ENCODE data around the gene RPRD2.
"Not testable (repeated sequence)": the region's sequence is repeated elsewhere in the genome, so short reads cannot be mapped to it uniquely, and the experiment has no call there.

The RPRD2 gene

DNA sequence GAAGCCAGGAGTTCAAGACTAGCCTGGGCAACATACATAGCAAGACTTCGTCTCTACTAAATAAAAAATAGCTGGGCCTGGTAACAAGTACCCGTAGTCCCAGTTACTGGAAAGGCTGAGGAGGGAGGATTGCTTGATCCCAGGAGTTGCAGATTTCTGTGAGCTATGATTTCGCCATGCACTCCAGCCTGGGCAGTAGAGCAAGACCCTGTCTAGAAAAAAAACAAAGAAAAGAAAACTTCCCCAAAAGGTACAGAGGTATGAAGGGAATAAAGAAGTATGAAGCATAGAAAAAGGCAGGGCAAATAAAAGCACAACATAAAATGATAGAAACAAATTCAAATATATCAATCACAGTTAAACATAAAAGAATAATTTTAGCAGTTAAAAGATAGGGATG lies 28.7 kb downstream of the RPRD2 start:
- Histone ChIP-seq H3K27me3 (replicated peaks; ENCODE audit: control insufficient read depth, insufficient read depth, low read length) (no peaks in the 10 kb centered on the region), H3K36me3 (ENCODE audit: control insufficient read depth, insufficient read depth, low read length) (no peaks in the 10 kb centered on the region), H3K4me3 (replicated peaks; ENCODE audit: low read depth, low read length) (no peak overlapping the region)
- TF ChIP-seq, protein P1, sequence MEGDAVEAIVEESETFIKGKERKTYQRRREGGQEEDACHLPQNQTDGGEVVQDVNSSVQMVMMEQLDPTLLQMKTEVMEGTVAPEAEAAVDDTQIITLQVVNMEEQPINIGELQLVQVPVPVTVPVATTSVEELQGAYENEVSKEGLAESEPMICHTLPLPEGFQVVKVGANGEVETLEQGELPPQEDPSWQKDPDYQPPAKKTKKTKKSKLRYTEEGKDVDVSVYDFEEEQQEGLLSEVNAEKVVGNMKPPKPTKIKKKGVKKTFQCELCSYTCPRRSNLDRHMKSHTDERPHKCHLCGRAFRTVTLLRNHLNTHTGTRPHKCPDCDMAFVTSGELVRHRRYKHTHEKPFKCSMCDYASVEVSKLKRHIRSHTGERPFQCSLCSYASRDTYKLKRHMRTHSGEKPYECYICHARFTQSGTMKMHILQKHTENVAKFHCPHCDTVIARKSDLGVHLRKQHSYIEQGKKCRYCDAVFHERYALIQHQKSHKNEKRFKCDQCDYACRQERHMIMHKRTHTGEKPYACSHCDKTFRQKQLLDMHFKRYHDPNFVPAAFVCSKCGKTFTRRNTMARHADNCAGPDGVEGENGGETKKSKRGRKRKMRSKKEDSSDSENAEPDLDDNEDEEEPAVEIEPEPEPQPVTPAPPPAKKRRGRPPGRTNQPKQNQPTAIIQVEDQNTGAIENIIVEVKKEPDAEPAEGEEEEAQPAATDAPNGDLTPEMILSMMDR (IDR thresholded peaks at IDR 0.05; ENCODE audit: insufficient read depth, low read length, poor library complexity, severe bottlenecking) = no peak
- DNase-seq (ENCODE audit: extremely low read depth, insufficient read length) = no peak

DNA sequence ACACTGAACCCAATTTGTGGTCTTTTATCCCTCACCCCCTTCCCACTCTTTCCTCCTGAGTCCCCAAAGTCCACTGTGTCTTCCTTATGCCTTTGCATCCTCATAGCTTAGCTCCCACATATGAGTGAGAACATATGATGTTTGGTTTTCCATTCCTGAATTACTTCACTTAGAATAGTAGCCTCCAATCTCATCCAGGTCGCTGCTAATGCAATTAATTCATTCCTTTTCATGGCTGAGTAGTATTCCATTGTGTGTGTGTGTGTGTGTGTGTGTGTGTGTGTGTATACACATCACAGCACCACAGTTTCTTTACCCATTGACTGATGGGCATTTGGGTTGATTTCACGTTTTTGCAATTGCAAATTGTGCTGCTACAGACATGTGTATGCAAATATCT lies 31.2 kb downstream of the RPRD2 start:
- H3K27me3 ChIP-seq (replicated peaks; ENCODE audit: control insufficient read depth, insufficient read depth, low read length); H3K36me3 ChIP-seq (ENCODE audit: control insufficient read depth, insufficient read depth, low read length); DNase-seq (ENCODE audit: extremely low read depth, insufficient read length); H3K4me3 ChIP-seq (replicated peaks; ENCODE audit: low read depth, low read length): not testable (repeated sequence)

DNA sequence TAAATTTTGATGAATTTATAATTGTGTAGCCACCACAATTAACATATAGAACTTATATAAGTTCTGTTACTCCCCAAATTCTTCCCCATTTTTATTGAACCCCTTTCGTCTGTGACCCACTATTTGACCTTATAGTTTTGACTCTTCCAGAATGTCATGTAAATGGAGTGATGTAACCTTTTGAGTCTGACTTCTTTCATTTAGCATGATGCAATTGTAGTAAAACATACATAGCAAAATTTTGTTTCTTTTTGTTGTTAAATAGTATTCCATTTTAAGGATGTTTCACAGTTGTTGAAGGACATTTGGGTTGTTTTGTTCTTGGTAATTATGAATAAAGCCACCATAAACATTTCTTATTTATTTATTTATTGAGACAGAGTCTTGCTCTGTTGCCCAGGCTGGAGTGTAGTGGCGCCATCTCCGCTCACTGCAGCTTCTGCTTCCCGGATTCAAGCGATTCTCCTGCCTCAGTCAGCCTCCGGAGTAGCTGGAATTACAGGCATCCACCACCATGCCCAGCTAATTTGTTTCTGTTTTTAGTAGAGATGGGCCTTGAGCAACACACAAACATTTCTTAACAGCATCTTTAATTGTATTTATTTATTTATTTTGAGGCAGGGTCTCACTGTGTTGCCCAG lies 33.6 kb downstream of the RPRD2 start:
- Histone ChIP-seq H3K4me3 (replicated peaks; ENCODE audit: low read depth, low read length) (no peak overlapping the region), H3K27me3 (replicated peaks; ENCODE audit: control insufficient read depth, insufficient read depth, low read length) (no peaks in the 10 kb centered on the region), H3K36me3 (ENCODE audit: control insufficient read depth, insufficient read depth, low read length) (no peaks in the 10 kb centered on the region)
- DNase-seq (ENCODE audit: extremely low read depth, insufficient read length) = no peak
- TF ChIP-seq, protein P1 (IDR thresholded peaks at IDR 0.05; ENCODE audit: insufficient read depth, low read length, poor library complexity, severe bottlenecking) = no peak

DNA sequence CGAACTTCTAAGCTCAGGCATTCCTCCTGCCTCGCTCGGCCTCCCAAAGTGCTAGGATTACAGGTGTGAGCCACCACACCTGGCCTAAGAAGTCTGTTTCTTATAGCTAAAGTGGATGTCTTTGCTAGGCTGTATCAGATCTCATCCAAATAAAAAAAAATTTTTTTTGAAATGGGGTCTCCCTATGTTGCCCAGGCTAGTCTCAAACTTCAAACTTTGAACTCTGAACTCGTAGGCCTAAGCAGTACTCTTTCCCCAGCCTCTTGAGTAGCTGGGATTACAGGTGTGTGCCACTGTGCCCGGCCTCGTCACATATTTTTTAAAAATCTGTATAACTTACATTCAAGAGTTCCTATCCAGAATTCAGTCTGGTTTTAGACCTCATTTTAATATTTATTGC lies 40.5 kb downstream of the RPRD2 start:
- Histone ChIP-seq H3K36me3 (ENCODE audit: control insufficient read depth, insufficient read depth, low read length) (no peaks in the 10 kb centered on the region), H3K27me3 (replicated peaks; ENCODE audit: control insufficient read depth, insufficient read depth, low read length) (no peaks in the 10 kb centered on the region), H3K4me3 (replicated peaks; ENCODE audit: low read depth, low read length) (no peak overlapping the region)
- DNase-seq (ENCODE audit: extremely low read depth, insufficient read length) = no peak
- TF ChIP-seq, protein P1 (IDR thresholded peaks at IDR 0.05; ENCODE audit: insufficient read depth, low read length, poor library complexity, severe bottlenecking) = no peak

DNA sequence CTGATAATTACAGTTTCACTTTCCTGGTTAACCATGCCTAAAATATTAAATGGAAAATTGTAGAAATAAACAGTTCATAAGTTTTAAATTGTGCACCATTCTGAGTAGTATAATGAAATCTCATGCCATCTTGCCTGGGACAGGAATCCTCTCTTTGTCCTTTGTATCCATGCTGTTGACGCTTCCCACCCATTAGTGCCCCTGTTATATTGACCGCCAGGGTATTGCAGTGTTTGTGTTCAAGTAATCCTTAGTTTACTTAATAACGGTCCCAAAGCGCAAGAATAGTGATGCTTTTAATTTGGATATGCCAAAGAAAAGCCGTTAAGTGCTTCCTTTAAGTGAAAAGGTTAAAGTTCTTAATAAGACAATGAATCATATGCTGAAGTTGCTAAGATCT lies 41.7 kb downstream of the RPRD2 start:
- no peak for DNase-seq (ENCODE audit: extremely low read depth, insufficient read length)
- Histone ChIP-seq H3K27me3 (replicated peaks; ENCODE audit: control insufficient read depth, insufficient read depth, low read length) (no peaks in the 10 kb centered on the region), H3K36me3 (ENCODE audit: control insufficient read depth, insufficient read depth, low read length) (no peaks in the 10 kb centered on the region), H3K4me3 (replicated peaks; ENCODE audit: low read depth, low read length) (no peak overlapping the region)
- TF ChIP-seq, protein P1 (IDR thresholded peaks at IDR 0.05; ENCODE audit: insufficient read depth, low read length, poor library complexity, severe bottlenecking) = no peak

DNA sequence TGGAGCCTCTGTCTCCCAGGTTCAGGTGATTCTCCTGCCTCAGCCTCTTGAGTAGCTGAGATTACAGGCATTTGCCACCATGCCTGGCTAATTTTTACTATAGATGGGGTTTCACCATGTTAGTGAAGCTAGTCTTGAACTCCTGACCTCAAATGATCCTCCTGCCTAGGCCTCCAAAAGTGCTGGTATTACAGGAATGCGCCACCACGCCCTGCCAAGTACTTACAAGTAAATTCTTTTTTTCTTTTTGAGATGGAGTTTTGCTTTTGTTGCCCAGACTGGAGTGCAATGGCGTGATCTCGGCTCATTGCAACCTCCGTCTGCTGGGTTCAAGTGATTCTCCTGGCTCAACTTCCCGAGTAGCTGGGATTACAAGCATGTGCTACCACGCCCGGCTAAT lies 42.5 kb downstream of the RPRD2 start:
- DNase-seq (ENCODE audit: extremely low read depth, insufficient read length) = no peak
- Histone ChIP-seq H3K36me3 (ENCODE audit: control insufficient read depth, insufficient read depth, low read length) (no peaks in the 10 kb centered on the region), H3K4me3 (replicated peaks; ENCODE audit: low read depth, low read length) (no peak overlapping the region), H3K27me3 (replicated peaks; ENCODE audit: control insufficient read depth, insufficient read depth, low read length) (no peaks in the 10 kb centered on the region)
- TF ChIP-seq, protein P1 (IDR thresholded peaks at IDR 0.05; ENCODE audit: insufficient read depth, low read length, poor library complexity, severe bottlenecking) = no peak

Data from GM06990 (cell line).